Stromal cell of bone marrow (primary cell): Measurements from ENCODE around the gene MFAP3.

ENCODE experiments used
- DNase-seq: peaks from one replicate; pipeline ENCODE4 v3.0.0-alpha.2; 2012; ENCODE audit warnings: low read depth

The MFAP3 gene

GRCh38 chr5:154092356-154093141, 53.8 kb downstream of the MFAP3 start:
- no peak for DNase-seq

- no peak for DNase-seq
Measured at GRCh38 chr5:154093142-154093532, 54.4 kb downstream of the MFAP3 start.

GRCh38 chr5:154095904-154096303, 57.1 kb downstream of the MFAP3 start:
- DNase-seq: no peak

GRCh38 chr5:154097031-154097430, 58.3 kb downstream of the MFAP3 start:
- no peak for DNase-seq

- DNase-seq: no peak
Measured at GRCh38 chr5:154098465-154098864, 59.7 kb downstream of the MFAP3 start.

- DNase-seq: no peak
Measured at GRCh38 chr5:154101184-154101583, 62.4 kb downstream of the MFAP3 start.

GRCh38 chr5:154103233-154103632, 64.5 kb downstream of the MFAP3 start:
- DNase-seq: no peak
